Measurements from ENCODE around the gene EPSTI1.

Gene EPSTI1

GRCh38 chr13:43002021-43002420 is 10.0 kb upstream of the EPSTI1 start:
- peaks cover 4% of the 10 kb centered on the region for H3K9me3 ChIP-seq (ENCODE audit: insufficient read depth, low read length, severe bottlenecking)
- no peak overlapping the region for H2AFZ ChIP-seq (ENCODE audit: low read depth, low read length)

GRCh38 chr13:43000676-43001075 is 8.6 kb upstream of the EPSTI1 start:
- TF ChIP-seq CTCF (IDR thresholded peaks at IDR 0.05; ENCODE audit: borderline replicate concordance, extremely low read depth, low read length, poor library complexity, severe bottlenecking) (no peak), EZH2 (IDR thresholded peaks at IDR 0.05; ENCODE audit: borderline replicate concordance, low read depth, low read length, severe bottlenecking) (no peak)
- no peak overlapping the region for H3K9ac ChIP-seq (ENCODE audit: low read depth, low read length)
- no peaks in the 10 kb centered on the region for H3K36me3 ChIP-seq (ENCODE audit: insufficient read depth, low read length)
- no peaks in the 10 kb centered on the region for H4K20me1 ChIP-seq (ENCODE audit: insufficient read depth, low read length)
- H3K4me3 ChIP-seq (ENCODE audit: low read depth in 1 of 2, low read length in 2 of 2) = no peak overlapping the region
- peaks cover 7% of the 10 kb centered on the region; the same call in 1 of the 2 replicates for H3K4me1 ChIP-seq (ENCODE audit: insufficient read depth, low read length)
- no peaks in the 10 kb centered on the region for H3K27me3 ChIP-seq (ENCODE audit: insufficient read depth, low read length, poor library complexity)
- H3K4me2 ChIP-seq (ENCODE audit: insufficient read depth, low read length) = no peak overlapping the region
- no peak for ATAC-seq (ENCODE audit: insufficient read depth, low read depth)
- H3K79me2 ChIP-seq (ENCODE audit: insufficient read depth, low read length) = no peaks in the 10 kb centered on the region
- H2AFZ ChIP-seq (ENCODE audit: low read depth, low read length) = no peak overlapping the region
- no peak overlapping the region for H3K27ac ChIP-seq (ENCODE audit: low read length)
- DNase-seq = no peak
- peaks cover 4% of the 10 kb centered on the region for H3K9me3 ChIP-seq (ENCODE audit: insufficient read depth, low read length, severe bottlenecking)

More at GRCh38 chr13:43002021-43002420, 10.0 kb upstream of the EPSTI1 start:
- Histone ChIP-seq H3K36me3 (ENCODE audit: insufficient read depth, low read length) (no peaks in the 10 kb centered on the region), H3K4me2 (ENCODE audit: insufficient read depth, low read length) (no peak overlapping the region), H4K20me1 (ENCODE audit: insufficient read depth, low read length) (no peaks in the 10 kb centered on the region), H3K4me1 (ENCODE audit: insufficient read depth, low read length) (peaks cover 7% of the 10 kb centered on the region; the same call in 1 of the 2 replicates), H3K79me2 (ENCODE audit: insufficient read depth, low read length) (no peaks in the 10 kb centered on the region), H3K4me3 (ENCODE audit: low read depth in 1 of 2, low read length in 2 of 2) (no peak overlapping the region), H3K9ac (ENCODE audit: low read depth, low read length) (no peak overlapping the region), H3K27ac (ENCODE audit: low read length) (no peak overlapping the region), H3K27me3 (ENCODE audit: insufficient read depth, low read length, poor library complexity) (no peaks in the 10 kb centered on the region)
- ATAC-seq (ENCODE audit: insufficient read depth, low read depth) (peak; percentile 70), DNase-seq (peak; percentile 16)
- TF ChIP-seq EZH2 (IDR thresholded peaks at IDR 0.05; ENCODE audit: borderline replicate concordance, low read depth, low read length, severe bottlenecking) (no peak), CTCF (IDR thresholded peaks at IDR 0.05; ENCODE audit: borderline replicate concordance, extremely low read depth, low read length, poor library complexity, severe bottlenecking) (no peak)

GRCh38 chr13:42999491-42999890 is 7.5 kb upstream of the EPSTI1 start:
- no peaks in the 10 kb centered on the region for H4K20me1 ChIP-seq (ENCODE audit: insufficient read depth, low read length)
- H3K4me1 ChIP-seq (ENCODE audit: insufficient read depth, low read length) = peaks cover 7% of the 10 kb centered on the region; the same call in 1 of the 2 replicates
- peaks cover 4% of the 10 kb centered on the region for H3K9me3 ChIP-seq (ENCODE audit: insufficient read depth, low read length, severe bottlenecking)
- no peaks in the 10 kb centered on the region for H3K27me3 ChIP-seq (ENCODE audit: insufficient read depth, low read length, poor library complexity)
- no peak for ATAC-seq (ENCODE audit: insufficient read depth, low read depth)
- no peak for DNase-seq
- H3K4me3 ChIP-seq (ENCODE audit: low read depth in 1 of 2, low read length in 2 of 2) = no peak overlapping the region
- H3K27ac ChIP-seq (ENCODE audit: low read length) = no peak overlapping the region
- H3K4me2 ChIP-seq (ENCODE audit: insufficient read depth, low read length) = no peak overlapping the region
- no peaks in the 10 kb centered on the region for H3K79me2 ChIP-seq (ENCODE audit: insufficient read depth, low read length)
- H3K36me3 ChIP-seq (ENCODE audit: insufficient read depth, low read length) = no peaks in the 10 kb centered on the region
- H2AFZ ChIP-seq (ENCODE audit: low read depth, low read length) = no peak overlapping the region
- no peak for TF ChIP-seq EZH2 (IDR thresholded peaks at IDR 0.05; ENCODE audit: borderline replicate concordance, low read depth, low read length, severe bottlenecking)
- TF ChIP-seq CTCF (IDR thresholded peaks at IDR 0.05; ENCODE audit: borderline replicate concordance, extremely low read depth, low read length, poor library complexity, severe bottlenecking) = no peak
- H3K9ac ChIP-seq (ENCODE audit: low read depth, low read length) = no peak overlapping the region

GRCh38 chr13:42997381-42997780 is 5.3 kb upstream of the EPSTI1 start:
- no peaks in the 10 kb centered on the region for H3K27me3 ChIP-seq (ENCODE audit: insufficient read depth, low read length, poor library complexity)
- H3K9ac ChIP-seq (ENCODE audit: low read depth, low read length) = no peak overlapping the region
- no peak overlapping the region for H2AFZ ChIP-seq (ENCODE audit: low read depth, low read length)
- no peak for ATAC-seq (ENCODE audit: insufficient read depth, low read depth)
- no peak overlapping the region for H3K4me3 ChIP-seq (ENCODE audit: low read depth in 1 of 2, low read length in 2 of 2)
- H3K79me2 ChIP-seq (ENCODE audit: insufficient read depth, low read length) = no peaks in the 10 kb centered on the region
- TF ChIP-seq CTCF (IDR thresholded peaks at IDR 0.05; ENCODE audit: borderline replicate concordance, extremely low read depth, low read length, poor library complexity, severe bottlenecking) = no peak
- no peak for TF ChIP-seq EZH2 (IDR thresholded peaks at IDR 0.05; ENCODE audit: borderline replicate concordance, low read depth, low read length, severe bottlenecking)
- no peaks in the 10 kb centered on the region for H4K20me1 ChIP-seq (ENCODE audit: insufficient read depth, low read length)
- no peak overlapping the region for H3K27ac ChIP-seq (ENCODE audit: low read length)
- no peaks in the 10 kb centered on the region for H3K36me3 ChIP-seq (ENCODE audit: insufficient read depth, low read length)
- H3K4me2 ChIP-seq (ENCODE audit: insufficient read depth, low read length) = no peak overlapping the region
- DNase-seq = no peak
- H3K4me1 ChIP-seq (ENCODE audit: insufficient read depth, low read length) = peaks cover 18% of the 10 kb centered on the region
- peaks cover under 1% of the 10 kb centered on the region for H3K9me3 ChIP-seq (ENCODE audit: insufficient read depth, low read length, severe bottlenecking)
